ENCODE measurements around the gene RAB12.

RAB12 gene

DNA sequence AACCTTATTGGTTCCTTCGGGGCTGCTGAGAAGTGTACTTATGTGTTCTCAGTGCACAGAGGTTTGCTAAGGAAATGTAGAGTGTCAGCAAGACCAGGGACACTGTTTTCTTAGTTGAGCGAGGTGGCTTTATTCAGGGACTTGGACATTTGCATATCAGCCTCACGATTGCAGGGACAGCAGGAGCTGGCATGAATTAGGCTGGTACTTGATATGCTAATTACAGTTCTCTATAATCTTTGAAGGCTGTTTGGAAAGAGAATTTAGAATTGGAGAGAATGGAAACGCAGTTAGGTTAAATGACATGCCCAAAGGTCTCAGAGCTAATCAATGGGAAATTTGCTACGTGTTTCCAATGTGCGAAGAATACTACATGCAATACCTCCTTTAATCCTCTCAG is 77.4 kb downstream of the RAB12 start:
- TF ChIP-seq, protein P1, sequence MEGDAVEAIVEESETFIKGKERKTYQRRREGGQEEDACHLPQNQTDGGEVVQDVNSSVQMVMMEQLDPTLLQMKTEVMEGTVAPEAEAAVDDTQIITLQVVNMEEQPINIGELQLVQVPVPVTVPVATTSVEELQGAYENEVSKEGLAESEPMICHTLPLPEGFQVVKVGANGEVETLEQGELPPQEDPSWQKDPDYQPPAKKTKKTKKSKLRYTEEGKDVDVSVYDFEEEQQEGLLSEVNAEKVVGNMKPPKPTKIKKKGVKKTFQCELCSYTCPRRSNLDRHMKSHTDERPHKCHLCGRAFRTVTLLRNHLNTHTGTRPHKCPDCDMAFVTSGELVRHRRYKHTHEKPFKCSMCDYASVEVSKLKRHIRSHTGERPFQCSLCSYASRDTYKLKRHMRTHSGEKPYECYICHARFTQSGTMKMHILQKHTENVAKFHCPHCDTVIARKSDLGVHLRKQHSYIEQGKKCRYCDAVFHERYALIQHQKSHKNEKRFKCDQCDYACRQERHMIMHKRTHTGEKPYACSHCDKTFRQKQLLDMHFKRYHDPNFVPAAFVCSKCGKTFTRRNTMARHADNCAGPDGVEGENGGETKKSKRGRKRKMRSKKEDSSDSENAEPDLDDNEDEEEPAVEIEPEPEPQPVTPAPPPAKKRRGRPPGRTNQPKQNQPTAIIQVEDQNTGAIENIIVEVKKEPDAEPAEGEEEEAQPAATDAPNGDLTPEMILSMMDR (IDR thresholded peaks at IDR 0.05; ENCODE audit: control extremely low read depth, extremely low read depth, low read depth, missing control alignments): no peak
- ChIA-PET POLR2A (no interaction called here), CTCF (interaction anchor here (1.0 to 5.2 kb wide), 4 partner anchors 10 to 18 kb away, joined by 3 to 42 read pairs (median 3); no protein-coding TSS in a partner anchor)
- DNase-seq (ENCODE audit: extremely low spot score): no peak

DNA sequence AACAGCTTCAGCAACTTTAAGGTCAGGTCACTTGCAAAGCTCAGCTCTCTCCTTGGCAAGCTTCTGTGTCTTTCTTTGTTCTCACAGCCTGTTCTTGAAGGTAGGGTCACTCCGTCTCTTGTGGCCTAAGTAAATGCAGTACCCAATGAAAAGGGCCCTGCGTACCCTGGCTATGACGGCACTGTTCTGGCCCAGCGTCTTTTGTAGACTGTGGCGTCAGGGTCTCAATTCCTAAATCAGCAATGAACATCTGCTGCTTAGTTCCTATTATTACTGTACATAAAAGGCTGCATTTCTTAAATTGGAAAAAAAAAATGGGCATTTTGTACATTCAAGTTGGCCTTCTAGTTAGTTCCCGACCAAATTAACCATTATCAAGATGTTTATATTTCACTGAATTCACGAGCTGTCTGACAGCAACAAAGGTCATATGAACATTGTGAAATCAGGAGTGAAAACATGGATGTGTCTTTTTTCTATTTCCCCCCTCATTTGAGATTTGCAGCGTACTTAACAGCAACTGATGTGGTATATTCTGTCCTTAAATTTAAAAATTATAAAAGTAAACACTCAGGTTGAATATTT is 79.1 kb downstream of the RAB12 start:
- DNase-seq (ENCODE audit: extremely low spot score): no peak
- POLR2A ChIA-PET: no interaction called here
- TF ChIP-seq, protein P1 (IDR thresholded peaks at IDR 0.05; ENCODE audit: control extremely low read depth, extremely low read depth, low read depth, missing control alignments): no peak
- CTCF ChIA-PET: interaction anchor here (1.1 to 5.2 kb wide), 3 partner anchors 8 to 370 kb away, joined by 3 to 42 read pairs (median 6); no protein-coding TSS in a partner anchor

GRCh38 chr18:8688816-8689215 is 79.6 kb downstream of the RAB12 start:
- ChIA-PET CTCF (interaction anchor here (1.1 to 5.2 kb wide), 4 partner anchors 7 to 369 kb away, joined by 3 to 42 read pairs (median 8); no protein-coding TSS in a partner anchor), POLR2A (no interaction called here)
- no peak for DNase-seq (ENCODE audit: extremely low spot score)
- TF ChIP-seq, protein P1 (IDR thresholded peaks at IDR 0.05; ENCODE audit: control extremely low read depth, extremely low read depth, low read depth, missing control alignments): no peak

Data from GM10248 (cell line).